ENCODE data around the gene SPATA2. TPM values are rescaled to one million over a fixed set of nuclear protein-coding genes. Genes with fewer than 3 reads are reported as not detected.

SPATA2 gene
- total and polyA plus RNA-seq, 2 of the 13 experiments (the other 11 are each of a cell fraction or from before 2014, with no cell fraction given): 3.2 to 8.7 TPM

- POLR2A ChIA-PET: no interaction called here
Measured at GRCh38 chr20:49859807-49860206, 55.5 kb downstream of the SPATA2 start.

More at GRCh38 chr20:49859807-49860206, 55.5 kb downstream of the SPATA2 start:
- no peaks in the 10 kb centered on the region for H3K27me3 ChIP-seq (ENCODE audit: control insufficient read depth in 1 of 2, insufficient read depth in 2 of 2, low read length in 2 of 2)
- no peak overlapping the region for H2AFZ ChIP-seq (ENCODE audit: low read length)
- 0 out of 2 replicates have a peak, but pooled peaks cover 6% of the 10 kb centered on the region for H3K4me1 ChIP-seq (ENCODE audit: insufficient read depth, low read length)
- H3K4me2 ChIP-seq (ENCODE audit: low read depth, low read length): no peak overlapping the region
- DNase-seq (ENCODE audit: low spot score): no peak
- no peak overlapping the region for H3K9ac ChIP-seq (ENCODE audit: insufficient read depth, low read depth, low read length)
- no peaks in the 10 kb centered on the region for H4K20me1 ChIP-seq (ENCODE audit: insufficient read depth, low read length)
- no peak for FAIRE-seq
- in situ Hi-C loops (cut with HindIII; ENCODE audit: extremely low pct_ligation_motif_present, low pct_unique_long_range_greater_than_20kb) (no loop called here), intact Hi-C loops (cut with micrococcal nuclease; ENCODE audit: unreplicated experiment) (no loop called here)
- CTCF ChIA-PET (ENCODE audit: low intra/inter-chr PET ratio, low total read pairs): no interaction called here
- TF ChIP-seq ZNF430 (CRISPR knock-in tag; IDR thresholded peaks at IDR 0.05): 0 out of 2 replicates have a peak, but pooled peaks have one; percentile 32
- TF ChIP-seq ZNF33A (CRISPR knock-in tag; IDR thresholded peaks at IDR 0.05; ENCODE audit: borderline replicate concordance): no peak
- TF ChIP-seq ZNF652 (CRISPR knock-in tag; IDR thresholded peaks at IDR 0.05; ENCODE audit: borderline replicate concordance, low read depth): peak; percentile 92
- TF ChIP-seq ISX (CRISPR knock-in tag; conservative IDR thresholded peaks at IDR 0.05): no peak
- TF ChIP-seq, protein P1, sequence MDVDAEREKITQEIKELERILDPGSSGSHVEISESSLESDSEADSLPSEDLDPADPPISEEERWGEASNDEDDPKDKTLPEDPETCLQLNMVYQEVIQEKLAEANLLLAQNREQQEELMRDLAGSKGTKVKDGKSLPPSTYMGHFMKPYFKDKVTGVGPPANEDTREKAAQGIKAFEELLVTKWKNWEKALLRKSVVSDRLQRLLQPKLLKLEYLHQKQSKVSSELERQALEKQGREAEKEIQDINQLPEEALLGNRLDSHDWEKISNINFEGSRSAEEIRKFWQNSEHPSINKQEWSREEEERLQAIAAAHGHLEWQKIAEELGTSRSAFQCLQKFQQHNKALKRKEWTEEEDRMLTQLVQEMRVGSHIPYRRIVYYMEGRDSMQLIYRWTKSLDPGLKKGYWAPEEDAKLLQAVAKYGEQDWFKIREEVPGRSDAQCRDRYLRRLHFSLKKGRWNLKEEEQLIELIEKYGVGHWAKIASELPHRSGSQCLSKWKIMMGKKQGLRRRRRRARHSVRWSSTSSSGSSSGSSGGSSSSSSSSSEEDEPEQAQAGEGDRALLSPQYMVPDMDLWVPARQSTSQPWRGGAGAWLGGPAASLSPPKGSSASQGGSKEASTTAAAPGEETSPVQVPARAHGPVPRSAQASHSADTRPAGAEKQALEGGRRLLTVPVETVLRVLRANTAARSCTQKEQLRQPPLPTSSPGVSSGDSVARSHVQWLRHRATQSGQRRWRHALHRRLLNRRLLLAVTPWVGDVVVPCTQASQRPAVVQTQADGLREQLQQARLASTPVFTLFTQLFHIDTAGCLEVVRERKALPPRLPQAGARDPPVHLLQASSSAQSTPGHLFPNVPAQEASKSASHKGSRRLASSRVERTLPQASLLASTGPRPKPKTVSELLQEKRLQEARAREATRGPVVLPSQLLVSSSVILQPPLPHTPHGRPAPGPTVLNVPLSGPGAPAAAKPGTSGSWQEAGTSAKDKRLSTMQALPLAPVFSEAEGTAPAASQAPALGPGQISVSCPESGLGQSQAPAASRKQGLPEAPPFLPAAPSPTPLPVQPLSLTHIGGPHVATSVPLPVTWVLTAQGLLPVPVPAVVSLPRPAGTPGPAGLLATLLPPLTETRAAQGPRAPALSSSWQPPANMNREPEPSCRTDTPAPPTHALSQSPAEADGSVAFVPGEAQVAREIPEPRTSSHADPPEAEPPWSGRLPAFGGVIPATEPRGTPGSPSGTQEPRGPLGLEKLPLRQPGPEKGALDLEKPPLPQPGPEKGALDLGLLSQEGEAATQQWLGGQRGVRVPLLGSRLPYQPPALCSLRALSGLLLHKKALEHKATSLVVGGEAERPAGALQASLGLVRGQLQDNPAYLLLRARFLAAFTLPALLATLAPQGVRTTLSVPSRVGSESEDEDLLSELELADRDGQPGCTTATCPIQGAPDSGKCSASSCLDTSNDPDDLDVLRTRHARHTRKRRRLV (CRISPR knock-in tag; IDR thresholded peaks at IDR 0.05): no peak
- no peak for TF ChIP-seq NFE2L2 (IDR thresholded peaks at IDR 0.05; ENCODE audit: low read length)
- no peak overlapping the region for H3K4me3 ChIP-seq (replicated peaks in 1 of 3; ENCODE audit: insufficient read depth in 1 of 3, low read depth in 2 of 3, low read length in 3 of 3)
- H3K9me3 ChIP-seq (ENCODE audit: low read length): no peaks in the 10 kb centered on the region
- no peak for ATAC-seq
- H3K27ac ChIP-seq (ENCODE audit: extremely low read length, insufficient read depth, low read length): no peak overlapping the region
- H3K36me3 ChIP-seq (replicated peaks in 1 of 2; ENCODE audit: control insufficient read depth in 1 of 2, insufficient read depth in 2 of 2, low read length in 2 of 2): peaks cover 8 to 24% of the 10 kb centered on the region in 2 experiments
- no peaks in the 10 kb centered on the region for H3K79me2 ChIP-seq (ENCODE audit: insufficient read depth, low read length)
- BruUV-seq (replicated peaks): no TSS peak

All from HepG2 (cell line).